Astrocyte of the spinal cord (primary cell): Measurements from ENCODE around the gene GYG2.
A peak's percentile ranks its signal among the peaks of the same experiment; 100 is the strongest.
"Not testable (repeated sequence)": the region's sequence is repeated elsewhere in the genome, so short reads cannot be mapped to it uniquely, and the experiment has no call there.

Experiments
- DNase-seq: peaks from one replicate; pipeline ENCODE4 v3.0.0; 2011; ENCODE audit warnings: low read depth, low spot score
- H3K4me3 ChIP-seq: 2 replicates; pipeline ENCODE4 v1.5.1; 2011; ENCODE audit warnings: low read depth, mild to moderate bottlenecking, low read length, moderate library complexity
- in situ Hi-C: cut with HindIII; loops from 2 replicates; pipeline ENCODE4 v1.10.0; 2017; ENCODE audit warnings: low sequenced_read_pairs
- TF ChIP-seq, protein P1 (sequence below): IDR thresholded peaks from 2 replicates; pipeline ENCODE4 v1.5.1; 2012; ENCODE audit warnings: low read depth, mild to moderate bottlenecking, low read length, inconsistent platforms

The GYG2 gene

GRCh38 chrX:2921193-2921592 lies 92.5 kb downstream of the GYG2 start:
- DNase-seq = no peak
- H3K4me3 ChIP-seq = no peak overlapping the region
- in situ Hi-C loops = no loop called here
- TF ChIP-seq, protein P1, sequence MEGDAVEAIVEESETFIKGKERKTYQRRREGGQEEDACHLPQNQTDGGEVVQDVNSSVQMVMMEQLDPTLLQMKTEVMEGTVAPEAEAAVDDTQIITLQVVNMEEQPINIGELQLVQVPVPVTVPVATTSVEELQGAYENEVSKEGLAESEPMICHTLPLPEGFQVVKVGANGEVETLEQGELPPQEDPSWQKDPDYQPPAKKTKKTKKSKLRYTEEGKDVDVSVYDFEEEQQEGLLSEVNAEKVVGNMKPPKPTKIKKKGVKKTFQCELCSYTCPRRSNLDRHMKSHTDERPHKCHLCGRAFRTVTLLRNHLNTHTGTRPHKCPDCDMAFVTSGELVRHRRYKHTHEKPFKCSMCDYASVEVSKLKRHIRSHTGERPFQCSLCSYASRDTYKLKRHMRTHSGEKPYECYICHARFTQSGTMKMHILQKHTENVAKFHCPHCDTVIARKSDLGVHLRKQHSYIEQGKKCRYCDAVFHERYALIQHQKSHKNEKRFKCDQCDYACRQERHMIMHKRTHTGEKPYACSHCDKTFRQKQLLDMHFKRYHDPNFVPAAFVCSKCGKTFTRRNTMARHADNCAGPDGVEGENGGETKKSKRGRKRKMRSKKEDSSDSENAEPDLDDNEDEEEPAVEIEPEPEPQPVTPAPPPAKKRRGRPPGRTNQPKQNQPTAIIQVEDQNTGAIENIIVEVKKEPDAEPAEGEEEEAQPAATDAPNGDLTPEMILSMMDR = no peak

- TF ChIP-seq, protein P1 = no peak
- in situ Hi-C loops = no loop called here
- DNase-seq = no peak
- H3K4me3 ChIP-seq = no peak overlapping the region
These were observed 93.0 kb downstream of the GYG2 start for GRCh38 chrX:2921750-2922149.

- TF ChIP-seq, protein P1 = no peak
- DNase-seq = no peak
- in situ Hi-C loops = no loop called here
- H3K4me3 ChIP-seq = no peak overlapping the region
These were observed 95.4 kb downstream of the GYG2 start for GRCh38 chrX:2924151-2924550.

DNA sequence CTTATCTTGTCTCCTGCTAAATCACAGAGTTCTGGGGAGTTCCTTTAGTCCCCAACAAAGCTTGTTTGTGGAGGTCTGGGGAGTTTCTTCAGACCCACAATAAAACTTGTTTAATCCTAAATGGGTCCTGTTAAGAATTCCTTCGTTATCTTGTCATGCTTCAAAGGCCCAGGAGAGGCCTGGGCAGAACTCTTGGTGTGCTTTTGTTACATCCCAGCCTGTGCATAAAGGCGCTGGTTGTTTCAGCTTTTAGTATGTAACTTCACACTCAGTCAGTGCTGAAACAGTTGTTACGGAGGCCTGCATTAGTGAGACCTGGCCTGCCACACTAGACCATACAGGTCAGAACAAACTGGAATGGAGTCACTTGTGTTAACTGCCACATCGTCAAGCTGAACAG lies 97.5 kb downstream of the GYG2 start:
- in situ Hi-C loops, H3K4me3 ChIP-seq, DNase-seq: not testable (repeated sequence)

DNA sequence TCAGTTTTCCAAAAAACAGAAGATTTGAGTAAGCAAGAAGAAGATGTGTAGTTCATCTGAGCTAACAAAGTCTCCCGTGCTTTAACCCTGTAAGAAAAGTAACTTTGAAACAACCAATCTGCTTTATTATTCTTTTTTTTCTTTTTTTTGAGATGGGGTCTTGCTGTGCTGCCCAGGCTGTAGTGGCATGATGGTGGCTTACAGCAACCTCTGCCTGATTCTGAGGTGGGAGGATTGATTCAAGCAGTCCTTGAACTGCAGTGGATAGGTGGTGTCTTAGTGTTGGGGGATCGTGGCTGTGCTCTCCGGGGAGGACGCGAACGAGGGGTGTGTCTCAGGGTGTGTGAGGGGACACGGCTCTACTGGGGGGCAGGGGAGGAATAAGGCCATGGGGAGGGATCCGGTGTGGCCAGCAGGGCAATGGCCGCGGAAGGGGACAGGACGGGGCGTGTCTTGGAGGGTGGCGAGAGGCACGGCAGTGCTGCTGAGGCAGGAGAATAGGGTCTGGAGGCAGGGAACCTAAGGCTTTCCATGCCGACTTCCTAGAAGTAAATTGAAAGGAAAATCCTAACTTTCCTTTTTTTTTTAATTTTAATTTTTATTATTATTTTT lies 98.0 kb downstream of the GYG2 start:
- no peak for DNase-seq
- TF ChIP-seq, protein P1 = no peak
- in situ Hi-C loops = no loop called here
- no peak overlapping the region for H3K4me3 ChIP-seq

- in situ Hi-C loops = no loop called here
- TF ChIP-seq, protein P1 = no peak
- DNase-seq = no peak
- H3K4me3 ChIP-seq = peak overlapping the region; percentile 67
These were observed 99.5 kb downstream of the GYG2 start for GRCh38 chrX:2928191-2928582.

GRCh38 chrX:2928583-2929434 lies 100.1 kb downstream of the GYG2 start, which contains the start of gene ARSD:
ARSD (minus strand) TSS chrX:2929339; CDS start chrX:2929275, 64 bp downstream.
- in situ Hi-C loops = no loop called here
- TF ChIP-seq, protein P1 = no peak
- H3K4me3 ChIP-seq = peak within 1 kb of the TSS; percentile 67

More at GRCh38 chrX:2928583-2929434, 100.1 kb downstream of the GYG2 start, which contains the start of gene ARSD:
- peak; percentile 97 for DNase-seq
